ENCODE data around the gene GHRHR. TPM values are rescaled to one million over a fixed set of nuclear protein-coding genes. Genes with fewer than 3 reads are reported as not detected.

GHRHR gene
- total and polyA plus RNA-seq, 9 of the 15 experiments (the other 6 are each of a cell fraction or from before 2014, with no cell fraction given), result not detected

DNA sequence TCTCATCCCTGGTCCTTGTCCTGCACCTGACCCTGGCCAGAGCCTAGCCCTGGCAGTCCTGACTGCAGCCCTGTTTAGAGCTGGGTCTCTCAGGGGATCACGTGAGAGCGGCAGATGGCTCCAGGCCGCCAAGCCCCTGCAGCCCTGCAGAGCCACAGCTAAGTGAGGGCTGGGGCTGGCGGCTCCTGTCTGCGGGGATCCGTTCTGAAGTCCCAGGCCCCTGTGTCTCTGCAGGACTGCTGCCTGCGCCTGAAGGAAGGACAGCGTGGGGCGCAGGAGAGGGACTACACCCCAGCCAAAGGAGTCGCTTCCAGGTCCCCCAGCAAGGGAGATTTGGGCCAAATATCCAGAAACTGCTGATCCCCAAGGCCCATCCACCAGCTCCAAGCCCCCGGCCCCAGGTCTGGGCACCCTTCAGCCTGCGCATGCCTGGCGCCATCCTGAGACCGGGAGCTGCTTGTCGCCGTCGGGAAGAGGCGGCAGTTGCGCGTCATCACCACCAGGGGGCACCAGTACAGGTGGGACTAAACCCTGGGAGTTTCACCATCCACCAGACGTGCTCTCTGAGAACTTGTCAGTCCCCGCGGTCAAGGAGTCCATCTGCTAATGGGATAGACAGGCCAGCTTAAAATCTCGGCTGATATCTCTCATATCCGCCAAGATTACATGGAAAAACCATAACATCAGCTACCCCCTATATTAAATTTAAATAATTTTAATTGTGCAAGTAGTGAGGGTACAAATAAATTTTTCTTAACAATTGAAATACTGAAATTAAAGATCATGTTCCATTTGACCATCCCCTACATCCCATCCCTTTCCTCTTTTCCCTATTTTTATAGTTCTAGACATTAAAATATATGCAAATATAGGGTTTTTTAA is 25.1 kb upstream of the GHRHR start (continued):
- TF ChIP-seq ZBTB7A (IDR thresholded peaks at IDR 0.05; ENCODE audit: borderline replicate concordance, control insufficient read depth, low read depth, low read length) (no peak), MEIS2 (IDR thresholded peaks at IDR 0.05; ENCODE audit: partially characterized antibody) (peak; percentile 45), SMARCA4 (IDR thresholded peaks at IDR 0.05) (no peak), YBX1 (IDR thresholded peaks at IDR 0.05) (no peak), LCOR (CRISPR knock-in tag; IDR thresholded peaks at IDR 0.05) (no peak), KLF16 (IDR thresholded peaks at IDR 0.05) (peak; percentile 55; the same call in 1 of the 2 replicates), NRF1 (conservative IDR thresholded peaks at IDR 0.05 in 1 of 2, IDR thresholded peaks at IDR 0.05 in 1 of 2) (peak; percentile 93 to 94), TBL1XR1 (IDR thresholded peaks at IDR 0.05; ENCODE audit: low read length in 2 of 2) (no peak), SAP30 (IDR thresholded peaks at IDR 0.05; ENCODE audit: borderline replicate concordance, insufficient read depth, low read depth, low read length, poor library complexity, severe bottlenecking) (no peak), HIVEP1 (CRISPR knock-in tag; IDR thresholded peaks at IDR 0.05) (no peak), SIX5 (IDR thresholded peaks at IDR 0.05; ENCODE audit: borderline replicate concordance in 1 of 2, insufficient read depth in 1 of 2, low read depth in 1 of 2, low read length in 2 of 2) (no peak), BRD9 (IDR thresholded peaks at IDR 0.05; ENCODE audit: low read depth, partially characterized antibody) (no peak), ZNF717 (CRISPR knock-in tag; IDR thresholded peaks at IDR 0.05) (no peak), TAF15 (IDR thresholded peaks at IDR 0.05; ENCODE audit: low read depth, low read length) (no peak), GTF2E2 (tag; IDR thresholded peaks at IDR 0.05) (no peak)
- TF ChIP-seq, protein P1, sequence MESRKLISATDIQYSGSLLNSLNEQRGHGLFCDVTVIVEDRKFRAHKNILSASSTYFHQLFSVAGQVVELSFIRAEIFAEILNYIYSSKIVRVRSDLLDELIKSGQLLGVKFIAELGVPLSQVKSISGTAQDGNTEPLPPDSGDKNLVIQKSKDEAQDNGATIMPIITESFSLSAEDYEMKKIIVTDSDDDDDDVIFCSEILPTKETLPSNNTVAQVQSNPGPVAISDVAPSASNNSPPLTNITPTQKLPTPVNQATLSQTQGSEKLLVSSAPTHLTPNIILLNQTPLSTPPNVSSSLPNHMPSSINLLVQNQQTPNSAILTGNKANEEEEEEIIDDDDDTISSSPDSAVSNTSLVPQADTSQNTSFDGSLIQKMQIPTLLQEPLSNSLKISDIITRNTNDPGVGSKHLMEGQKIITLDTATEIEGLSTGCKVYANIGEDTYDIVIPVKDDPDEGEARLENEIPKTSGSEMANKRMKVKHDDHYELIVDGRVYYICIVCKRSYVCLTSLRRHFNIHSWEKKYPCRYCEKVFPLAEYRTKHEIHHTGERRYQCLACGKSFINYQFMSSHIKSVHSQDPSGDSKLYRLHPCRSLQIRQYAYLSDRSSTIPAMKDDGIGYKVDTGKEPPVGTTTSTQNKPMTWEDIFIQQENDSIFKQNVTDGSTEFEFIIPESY (CRISPR knock-in tag; IDR thresholded peaks at IDR 0.05), result peak; percentile 30; the same call in 1 of the 2 replicates
- TF ChIP-seq, protein P2, sequence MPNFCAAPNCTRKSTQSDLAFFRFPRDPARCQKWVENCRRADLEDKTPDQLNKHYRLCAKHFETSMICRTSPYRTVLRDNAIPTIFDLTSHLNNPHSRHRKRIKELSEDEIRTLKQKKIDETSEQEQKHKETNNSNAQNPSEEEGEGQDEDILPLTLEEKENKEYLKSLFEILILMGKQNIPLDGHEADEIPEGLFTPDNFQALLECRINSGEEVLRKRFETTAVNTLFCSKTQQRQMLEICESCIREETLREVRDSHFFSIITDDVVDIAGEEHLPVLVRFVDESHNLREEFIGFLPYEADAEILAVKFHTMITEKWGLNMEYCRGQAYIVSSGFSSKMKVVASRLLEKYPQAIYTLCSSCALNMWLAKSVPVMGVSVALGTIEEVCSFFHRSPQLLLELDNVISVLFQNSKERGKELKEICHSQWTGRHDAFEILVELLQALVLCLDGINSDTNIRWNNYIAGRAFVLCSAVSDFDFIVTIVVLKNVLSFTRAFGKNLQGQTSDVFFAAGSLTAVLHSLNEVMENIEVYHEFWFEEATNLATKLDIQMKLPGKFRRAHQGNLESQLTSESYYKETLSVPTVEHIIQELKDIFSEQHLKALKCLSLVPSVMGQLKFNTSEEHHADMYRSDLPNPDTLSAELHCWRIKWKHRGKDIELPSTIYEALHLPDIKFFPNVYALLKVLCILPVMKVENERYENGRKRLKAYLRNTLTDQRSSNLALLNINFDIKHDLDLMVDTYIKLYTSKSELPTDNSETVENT (CRISPR knock-in tag; IDR thresholded peaks at IDR 0.05), result no peak
- TF ChIP-seq, protein P3, sequence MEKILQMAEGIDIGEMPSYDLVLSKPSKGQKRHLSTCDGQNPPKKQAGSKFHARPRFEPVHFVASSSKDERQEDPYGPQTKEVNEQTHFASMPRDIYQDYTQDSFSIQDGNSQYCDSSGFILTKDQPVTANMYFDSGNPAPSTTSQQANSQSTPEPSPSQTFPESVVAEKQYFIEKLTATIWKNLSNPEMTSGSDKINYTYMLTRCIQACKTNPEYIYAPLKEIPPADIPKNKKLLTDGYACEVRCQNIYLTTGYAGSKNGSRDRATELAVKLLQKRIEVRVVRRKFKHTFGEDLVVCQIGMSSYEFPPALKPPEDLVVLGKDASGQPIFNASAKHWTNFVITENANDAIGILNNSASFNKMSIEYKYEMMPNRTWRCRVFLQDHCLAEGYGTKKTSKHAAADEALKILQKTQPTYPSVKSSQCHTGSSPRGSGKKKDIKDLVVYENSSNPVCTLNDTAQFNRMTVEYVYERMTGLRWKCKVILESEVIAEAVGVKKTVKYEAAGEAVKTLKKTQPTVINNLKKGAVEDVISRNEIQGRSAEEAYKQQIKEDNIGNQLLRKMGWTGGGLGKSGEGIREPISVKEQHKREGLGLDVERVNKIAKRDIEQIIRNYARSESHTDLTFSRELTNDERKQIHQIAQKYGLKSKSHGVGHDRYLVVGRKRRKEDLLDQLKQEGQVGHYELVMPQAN (IDR thresholded peaks at IDR 0.05; ENCODE audit: borderline replicate concordance), result no peak
- TF ChIP-seq, protein P4, sequence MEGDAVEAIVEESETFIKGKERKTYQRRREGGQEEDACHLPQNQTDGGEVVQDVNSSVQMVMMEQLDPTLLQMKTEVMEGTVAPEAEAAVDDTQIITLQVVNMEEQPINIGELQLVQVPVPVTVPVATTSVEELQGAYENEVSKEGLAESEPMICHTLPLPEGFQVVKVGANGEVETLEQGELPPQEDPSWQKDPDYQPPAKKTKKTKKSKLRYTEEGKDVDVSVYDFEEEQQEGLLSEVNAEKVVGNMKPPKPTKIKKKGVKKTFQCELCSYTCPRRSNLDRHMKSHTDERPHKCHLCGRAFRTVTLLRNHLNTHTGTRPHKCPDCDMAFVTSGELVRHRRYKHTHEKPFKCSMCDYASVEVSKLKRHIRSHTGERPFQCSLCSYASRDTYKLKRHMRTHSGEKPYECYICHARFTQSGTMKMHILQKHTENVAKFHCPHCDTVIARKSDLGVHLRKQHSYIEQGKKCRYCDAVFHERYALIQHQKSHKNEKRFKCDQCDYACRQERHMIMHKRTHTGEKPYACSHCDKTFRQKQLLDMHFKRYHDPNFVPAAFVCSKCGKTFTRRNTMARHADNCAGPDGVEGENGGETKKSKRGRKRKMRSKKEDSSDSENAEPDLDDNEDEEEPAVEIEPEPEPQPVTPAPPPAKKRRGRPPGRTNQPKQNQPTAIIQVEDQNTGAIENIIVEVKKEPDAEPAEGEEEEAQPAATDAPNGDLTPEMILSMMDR (IDR thresholded peaks at IDR 0.05 in 2 of 3, conservative IDR thresholded peaks at IDR 0.05 in 1 of 3; ENCODE audit: insufficient read depth in 2 of 3, low read depth in 1 of 3, low read length in 3 of 3), result peak; percentile 94 to 97 (median 95)

Data from K562 (cell line).